Esophagus muscularis mucosa (tissue), 4 donors: Measurements from ENCODE around the gene DPF3. TPM values are rescaled to one million over a fixed set of nuclear protein-coding genes. Genes with fewer than 3 reads are reported as not detected.

Experiments
- DNase-seq: peaks from one replicate; pipeline ENCODE4 v3.0.0-alpha.2; 2017; ENCODE audit errors: extremely low spot score
- H3K27ac ChIP-seq, 4 donors: fragments of 200-600 bp; sonication (generic); replicated peaks in 1 of 4; 1 replicate in 3 of 4; 2 replicates in 1 of 4; pipeline ENCODE4 v1.5.1; 2016 to 2019; ENCODE audit warnings: mild to moderate bottlenecking in 1 of 4
- H3K27me3 ChIP-seq, 4 donors: fragments of 200-600 bp; sonication (generic); one replicate each; pipeline versions ENCODE4 v1.5.1 to v1.6.0; 2016 to 2019
- H3K36me3 ChIP-seq, 4 donors: fragments of 200-600 bp; sonication (generic); one replicate each; pipeline ENCODE4 v1.5.1; 2016 to 2019
- H3K4me1 ChIP-seq, 4 donors: fragments of 200-600 bp; sonication (generic); one replicate each; pipeline ENCODE4 v1.5.1; 2016 to 2019
- H3K4me3 ChIP-seq, 4 donors: fragments of 200-600 bp; sonication (generic); 1 replicate in 2 of 4; 2 replicates in 2 of 4; pipeline ENCODE4 v1.5.1; 2016 to 2019; ENCODE audit warnings: mild to moderate bottlenecking in 4 of 4, moderate library complexity in 1 of 4
- H3K9me3 ChIP-seq, 4 donors: fragments of 200-600 bp; sonication (generic); 1 replicate in 3 of 4; 2 replicates in 1 of 4; pipeline ENCODE4 v1.5.1; 2016 to 2019
- EP300 ChIP-seq: sonication (generic); formaldehyde crosslinking; IDR thresholded peaks from one replicate; pipeline ENCODE4 v1.6.1; 2017; ENCODE audit warnings: antibody characterized with exemption
- POLR2A ChIP-seq: fragments of 450-650 bp; IDR thresholded peaks from one replicate; pipeline ENCODE4 v1.6.1; 2017; ENCODE audit warnings: antibody characterized with exemption, moderate library complexity, mild to moderate bottlenecking, low read depth
- POLR2AphosphoS5 ChIP-seq, 2 donors: sonication (generic); formaldehyde crosslinking; IDR thresholded peaks; one replicate each; pipeline ENCODE4 v1.6.1; 2017; ENCODE audit warnings: antibody characterized with exemption in 2 of 2
- WGBS: methylation state at CpG from one replicate; pipeline ENCODE4 v1.1.5; 2018; 5-methylcytosine and 5-hydroxymethylcytosine counted together
- intact Hi-C: fragments of 100-400 bp; cut with DNase I; formaldehyde crosslinking; loops from one replicate; pipeline ENCODE4 v1.15.1; 2023
- total RNA-seq, 4 donors: library from RNA; depleted of rRNA; stranded (reverse); fragments of >200 nt; gene quantifications; one replicate each; pipeline versions ENCODE4 v1.1.0 to v1.2.1, GENCODE V29; 2016
- TF ChIP-seq, protein P1 (sequence below), 3 experiments: fragments of 200-600 bp in 2 of 3; fragments of 450-650 bp in 1 of 3; sonication (generic) in 2 of 3; IDR thresholded peaks; one replicate each; pipeline ENCODE4 v1.5.1; 2017 to 2019; ENCODE audit warnings: antibody characterized with exemption in 3 of 3, mild to moderate bottlenecking in 2 of 3, moderate library complexity in 1 of 3

The DPF3 gene
- total RNA-seq, 4 donors from 2014 or later = 0.78 to 2.5 (median 1.7) TPM

DNA sequence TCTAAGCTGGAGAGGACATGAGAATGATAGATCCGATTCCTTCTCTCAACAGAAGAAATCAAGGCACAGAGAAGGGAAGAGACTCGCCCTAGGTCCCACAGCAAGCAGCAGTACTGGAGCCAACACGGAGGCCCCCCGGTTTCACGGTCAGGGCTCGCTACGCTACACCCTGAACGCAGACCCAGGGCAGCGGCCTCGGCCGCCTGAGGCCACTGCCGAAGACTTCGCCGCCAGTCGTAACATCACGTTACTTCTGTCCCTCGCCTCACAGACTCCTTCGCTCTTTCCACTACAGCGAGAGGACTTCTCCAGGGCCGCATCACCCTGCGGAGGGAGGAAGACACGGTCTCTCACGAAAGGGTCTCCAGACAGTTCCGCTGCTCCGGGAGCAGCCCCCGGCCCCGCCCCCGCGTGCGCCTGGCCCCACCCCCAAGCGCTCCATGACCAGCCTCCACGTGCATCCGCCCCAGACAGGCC, 32.0 kb upstream of the DPF3 start:
- H3K27ac ChIP-seq = peak overlapping the region; percentile 70 to 82 (median 70)
- TF ChIP-seq POLR2A (no peak), EP300 (no peak), POLR2AphosphoS5 (IDR thresholded peaks at IDR 0.05) (no peak)
- TF ChIP-seq, protein P1, sequence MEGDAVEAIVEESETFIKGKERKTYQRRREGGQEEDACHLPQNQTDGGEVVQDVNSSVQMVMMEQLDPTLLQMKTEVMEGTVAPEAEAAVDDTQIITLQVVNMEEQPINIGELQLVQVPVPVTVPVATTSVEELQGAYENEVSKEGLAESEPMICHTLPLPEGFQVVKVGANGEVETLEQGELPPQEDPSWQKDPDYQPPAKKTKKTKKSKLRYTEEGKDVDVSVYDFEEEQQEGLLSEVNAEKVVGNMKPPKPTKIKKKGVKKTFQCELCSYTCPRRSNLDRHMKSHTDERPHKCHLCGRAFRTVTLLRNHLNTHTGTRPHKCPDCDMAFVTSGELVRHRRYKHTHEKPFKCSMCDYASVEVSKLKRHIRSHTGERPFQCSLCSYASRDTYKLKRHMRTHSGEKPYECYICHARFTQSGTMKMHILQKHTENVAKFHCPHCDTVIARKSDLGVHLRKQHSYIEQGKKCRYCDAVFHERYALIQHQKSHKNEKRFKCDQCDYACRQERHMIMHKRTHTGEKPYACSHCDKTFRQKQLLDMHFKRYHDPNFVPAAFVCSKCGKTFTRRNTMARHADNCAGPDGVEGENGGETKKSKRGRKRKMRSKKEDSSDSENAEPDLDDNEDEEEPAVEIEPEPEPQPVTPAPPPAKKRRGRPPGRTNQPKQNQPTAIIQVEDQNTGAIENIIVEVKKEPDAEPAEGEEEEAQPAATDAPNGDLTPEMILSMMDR (IDR thresholded peaks at IDR 0.05) = no peak
- WGBS = 8% methylated on average over 25 of the region's 33 CpGs
- no peaks in the 10 kb centered on the region for H3K27me3 ChIP-seq
- peaks cover 4 to 20% (median 16%) of the 10 kb centered on the region in 4 donors for H3K4me1 ChIP-seq
- no peaks in the 10 kb centered on the region for H3K36me3 ChIP-seq
- H3K4me3 ChIP-seq = peak overlapping the region; percentile 80 to 89 (median 84)
- H3K9me3 ChIP-seq = no peaks in the 10 kb centered on the region
- intact Hi-C loops = no loop called here
- no peak for DNase-seq

DNA sequence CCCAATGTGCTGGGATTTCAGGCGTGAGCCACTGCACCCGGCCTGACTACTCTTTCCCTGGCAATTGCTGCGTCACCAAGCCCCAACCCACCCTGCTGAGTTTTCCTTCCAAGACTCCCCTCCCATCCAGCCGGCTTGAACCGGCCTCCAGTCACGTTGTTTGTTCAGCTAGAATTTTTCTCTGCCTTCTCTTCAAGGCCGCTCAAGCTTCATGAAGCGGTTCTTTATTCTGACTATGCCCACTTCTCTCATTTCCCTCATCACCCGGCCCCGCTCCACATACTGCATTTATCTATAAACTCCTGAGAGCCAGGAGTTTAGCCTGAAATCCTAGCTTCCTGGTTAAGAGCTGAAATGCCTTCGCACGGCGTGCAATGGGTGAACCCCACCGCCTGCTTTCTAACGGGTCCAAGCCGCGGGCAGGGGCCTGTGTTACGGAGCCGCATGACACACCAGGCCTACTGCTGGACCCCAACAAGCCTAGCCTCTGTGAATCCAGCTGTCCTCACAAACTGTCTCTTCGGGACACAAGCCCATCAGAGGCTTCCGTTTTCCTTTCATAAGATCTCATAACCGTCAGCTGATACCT, 31.4 kb upstream of the DPF3 start:
- Histone ChIP-seq H3K27ac (peak overlapping the region; percentile 70 to 82 (median 70)), H3K4me3 (peak overlapping the region in 3 of 4 donors; percentile 80 to 89 (median 88))
- DNase-seq = no peak

DNA sequence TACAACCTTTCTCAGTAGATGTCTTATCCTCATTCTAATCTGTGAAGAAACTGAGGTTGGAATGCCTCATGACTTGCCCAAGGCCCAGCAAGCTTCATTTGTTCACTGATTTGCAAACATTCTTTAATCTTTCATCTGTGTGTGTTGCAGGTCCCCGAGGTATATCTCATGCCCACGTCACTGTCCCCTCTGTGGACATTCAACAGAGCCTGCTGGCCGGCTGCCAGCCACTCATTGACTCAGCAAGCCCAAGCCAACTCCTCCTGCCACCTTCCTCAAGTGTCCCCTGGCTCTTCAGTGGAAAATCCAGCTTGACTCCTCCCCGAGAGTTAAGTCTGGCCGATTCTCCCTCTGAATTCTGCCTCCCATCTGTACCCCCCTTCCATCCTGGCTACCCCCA, 30.4 kb upstream of the DPF3 start:
- no peak for DNase-seq
- peaks cover 4 to 20% (median 16%) of the 10 kb centered on the region in 4 donors for H3K4me1 ChIP-seq
- H3K4me3 ChIP-seq = no peak overlapping the region
- H3K27me3 ChIP-seq = no peaks in the 10 kb centered on the region
- no peaks in the 10 kb centered on the region for H3K36me3 ChIP-seq
- intact Hi-C loops = no loop called here
- TF ChIP-seq, protein P1 (IDR thresholded peaks at IDR 0.05) = no peak
- TF ChIP-seq EP300 = no peak
- TF ChIP-seq POLR2A = no peak
- TF ChIP-seq POLR2AphosphoS5 (IDR thresholded peaks at IDR 0.05) = no peak
- H3K9me3 ChIP-seq = no peaks in the 10 kb centered on the region
- no peak overlapping the region for H3K27ac ChIP-seq
- 66% methylated on average over 5 of the region's 5 CpGs for WGBS

More for the DNA sequence above, 31.4 kb upstream of the DPF3 start:
- Histone ChIP-seq H3K9me3 (no peaks in the 10 kb centered on the region), H3K27me3 (no peaks in the 10 kb centered on the region), H3K36me3 (no peaks in the 10 kb centered on the region), H3K4me1 (peaks cover 4 to 20% (median 16%) of the 10 kb centered on the region in 4 donors)
- intact Hi-C loops = no loop called here
- TF ChIP-seq EP300 = no peak
- TF ChIP-seq POLR2A = no peak
- TF ChIP-seq POLR2AphosphoS5 (IDR thresholded peaks at IDR 0.05) = no peak
- TF ChIP-seq, protein P1 (IDR thresholded peaks at IDR 0.05) = no peak
- WGBS = 89% methylated on average over 20 of the region's 22 CpGs

DNA sequence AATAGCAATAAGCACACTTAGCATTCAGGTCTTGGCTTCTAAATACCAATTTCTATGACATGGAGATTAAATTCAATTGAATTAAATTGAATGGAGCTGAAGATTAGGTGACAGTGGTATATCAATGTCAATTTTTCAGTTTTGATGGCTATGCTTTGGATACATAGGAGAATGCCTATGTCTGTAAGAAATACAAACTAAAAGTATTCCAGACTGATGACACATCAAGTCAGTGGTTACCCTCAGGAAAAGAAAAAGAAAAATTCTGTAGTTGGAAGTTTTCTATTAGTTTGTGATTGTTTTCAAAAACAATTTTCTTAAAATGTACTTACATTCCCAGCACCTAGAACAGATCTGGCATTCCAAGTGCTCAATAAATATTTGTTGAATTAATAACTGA, 27.5 kb upstream of the DPF3 start:
- peaks cover 0 to 14% (median 10%) of the 10 kb centered on the region in 4 donors for H3K4me1 ChIP-seq
- H3K4me3 ChIP-seq = no peak overlapping the region
- TF ChIP-seq POLR2AphosphoS5 (IDR thresholded peaks at IDR 0.05) (no peak), POLR2A (no peak), EP300 (no peak)
- TF ChIP-seq, protein P1 (IDR thresholded peaks at IDR 0.05) = no peak
- no peak overlapping the region for H3K27ac ChIP-seq
- no peaks in the 10 kb centered on the region for H3K9me3 ChIP-seq
- intact Hi-C loops = no loop called here
- DNase-seq = no peak
- no peaks in the 10 kb centered on the region for H3K36me3 ChIP-seq
- H3K27me3 ChIP-seq = no peaks in the 10 kb centered on the region
